Peyer's patch (tissue), 4 donors: ENCODE results near the gene ANO2.

Source experiments
- CTCF ChIP-seq, 6 experiments: fragments of 450-650 bp in 4 of 6; fragments of 200-600 bp in 2 of 6; sonication (generic) in 1 of 6; IDR thresholded peaks; one replicate each; pipeline ENCODE4 v1.5.1; 2017 to 2019; ENCODE audit warnings: antibody characterized with exemption in 6 of 6, mild to moderate bottlenecking in 3 of 6, moderate library complexity in 1 of 6
- POLR2A ChIP-seq, 2 donors: fragments of 450-650 bp; IDR thresholded peaks; one replicate each; pipeline ENCODE4 v1.5.1; 2017; ENCODE audit warnings: antibody characterized with exemption in 2 of 2, mild to moderate bottlenecking in 2 of 2, moderate library complexity in 2 of 2

- no peak for TF ChIP-seq POLR2A (IDR thresholded peaks at IDR 0.05)
- no peak for TF ChIP-seq CTCF (IDR thresholded peaks at IDR 0.05)
These were observed 307.4 kb downstream of the ANO2 start for GRCh38 chr12:5637698-5638097.
